B cell (primary cell): Measurements from ENCODE around the gene PURB. TPM values are rescaled to one million over a fixed set of nuclear protein-coding genes. Genes with fewer than 3 reads are reported as not detected.
"Not testable (repeated sequence)": the region's sequence is repeated elsewhere in the genome, so short reads cannot be mapped to it uniquely, and the experiment has no call there.

ENCODE experiments used
- ATAC-seq: fragments of 200-7000 bp; cut with Tn5 transposase; one replicate; pipeline ENCODE4 v1.10.0; 2021; ENCODE audit warnings: low read depth, mild to moderate bottlenecking, moderate number of reproducible peaks, moderate library complexity
- CTCF ChIA-PET: fragments of 350-600 bp; sonication (Branson Sonifier 250); formaldehyde crosslinking; loops from one replicate; lab custom pipeline; 2021; ENCODE audit warnings: antibody characterized with exemption, inconsistent platforms; lab: Charles Lee
- POLR2A ChIA-PET: fragments of 350-600 bp; sonication (Branson Sonifier 250); formaldehyde crosslinking; loops from one replicate; lab custom pipeline; 2021; ENCODE audit warnings: antibody characterized with exemption; lab: Charles Lee
- DNase-seq: peaks from one replicate; pipeline ENCODE4 v3.0.0; 2013
- H2AFZ ChIP-seq: 2 replicates; pipeline ENCODE4 v1.6.1; 2012; ENCODE audit warnings: mild to moderate bottlenecking, low read depth, low read length; ENCODE audit not compliant: insufficient read depth, poor library complexity, severe bottlenecking
- H3K27ac ChIP-seq, 2 donors: 1 replicate in 1 of 2; 2 replicates in 1 of 2; pipeline ENCODE4 v1.5.1; 2012 to 2013; ENCODE audit warnings: low read length in 2 of 2, mild to moderate bottlenecking in 2 of 2, moderate library complexity in 1 of 2
- H3K27me3 ChIP-seq, 4 experiments: fragments of 200-600 bp in 1 of 4; sonication (generic) in 1 of 4; replicated peaks in 1 of 4; 1 replicate in 2 of 4; 2 replicates in 2 of 4; pipeline versions ENCODE4 v1.6.1 to v1.7.0; 2013 to 2016; ENCODE audit warnings: low read length in 3 of 4, mild to moderate bottlenecking in 2 of 4, mixed read lengths in 1 of 4, moderate library complexity in 1 of 4; ENCODE audit not compliant: insufficient read depth in 4 of 4, control insufficient read depth in 3 of 4; ENCODE audit errors: control extremely low read depth in 1 of 4
- H3K36me3 ChIP-seq, 2 experiments: replicated peaks in 1 of 2; 1 replicate in 1 of 2; 2 replicates in 1 of 2; pipeline versions ENCODE4 v1.6.1 to v1.7.1; 2013; ENCODE audit warnings: low read length in 1 of 2; ENCODE audit not compliant: insufficient read depth in 2 of 2, control insufficient read depth in 1 of 2; ENCODE audit errors: control extremely low read depth in 1 of 2, extremely low read depth in 1 of 2
- H3K4me1 ChIP-seq, 2 donors: fragments of 200-600 bp in 1 of 2; sonication (generic) in 1 of 2; 1 replicate in 1 of 2; 2 replicates in 1 of 2; pipeline versions ENCODE4 v1.5.1 to v1.6.1; 2013 to 2017; ENCODE audit warnings: low read length in 2 of 2; ENCODE audit not compliant: control insufficient read depth in 2 of 2, insufficient read depth in 2 of 2
- H3K4me2 ChIP-seq: replicated peaks from 2 replicates; pipeline ENCODE3; 2012; ENCODE audit warnings: mild to moderate bottlenecking, low read depth, low read length; ENCODE audit not compliant: poor library complexity, severe bottlenecking
- H3K4me3 ChIP-seq, 5 experiments: fragments of 200-600 bp in 1 of 5; sonication (generic) in 1 of 5; 1 replicate in 3 of 5; 2 replicates in 2 of 5; pipeline versions ENCODE4 v1.5.1 to v1.7.0; 2011 to 2016; ENCODE audit warnings: low read length in 4 of 5, mild to moderate bottlenecking in 4 of 5, low read depth in 2 of 5, control low read depth in 1 of 5, moderate library complexity in 1 of 5; ENCODE audit not compliant: insufficient read depth in 1 of 5; ENCODE audit errors: control extremely low read depth in 1 of 5, extremely low read depth in 1 of 5
- H3K79me2 ChIP-seq: fragments of 200-600 bp; sonication (generic); one replicate; pipeline ENCODE4 v1.6.0; 2016; ENCODE audit warnings: low read length; ENCODE audit not compliant: control insufficient read depth, insufficient read depth
- H3K9ac ChIP-seq: fragments of 200-600 bp; sonication (generic); 2 replicates; pipeline ENCODE4 v1.6.1; 2017; ENCODE audit warnings: mild to moderate bottlenecking, low read length, moderate library complexity
- H3K9me3 ChIP-seq, 3 donors: one replicate each; pipeline versions ENCODE4 v1.6.1 to v1.7.1; 2013; ENCODE audit warnings: low read length in 2 of 3; ENCODE audit not compliant: control insufficient read depth in 2 of 3, insufficient read depth in 1 of 3; ENCODE audit errors: control extremely low read depth in 1 of 3
- H4K20me1 ChIP-seq: 2 replicates; pipeline ENCODE4 v1.6.0; 2012; ENCODE audit warnings: mild to moderate bottlenecking, low read length; ENCODE audit not compliant: insufficient read depth, control insufficient read depth, poor library complexity, severe bottlenecking
- H3K27ac Mint-ChIP-seq: one replicate; pipeline ENCODE4 v1.8.0; 2021; ENCODE audit warnings: mixed read lengths
- H3K27me3 Mint-ChIP-seq: one replicate; pipeline ENCODE4 v1.8.0; 2021; ENCODE audit warnings: mixed read lengths
- H3K4me1 Mint-ChIP-seq: one replicate; pipeline ENCODE4 v1.8.0; 2021; ENCODE audit warnings: mixed read lengths
- H3K4me3 Mint-ChIP-seq: one replicate; pipeline ENCODE4 v1.8.0; 2021; ENCODE audit warnings: mixed read lengths
- H3K9me3 Mint-ChIP-seq: one replicate; pipeline ENCODE4 v1.8.0; 2022; ENCODE audit warnings: mixed read lengths; ENCODE audit not compliant: insufficient read depth
- CTCF ChIP-seq: fragments of 200-600 bp; IDR thresholded peaks from one replicate; pipeline ENCODE4 v1.8.0; 2022; ENCODE audit warnings: antibody characterized with exemption, mild to moderate bottlenecking
- EZH2 ChIP-seq: IDR thresholded peaks from 2 replicates; pipeline ENCODE4 v1.6.1; 2012; ENCODE audit warnings: borderline replicate concordance, low read depth, mild to moderate bottlenecking, moderate library complexity, low read length; ENCODE audit not compliant: insufficient read depth, poor library complexity, severe bottlenecking
- WGBS: methylation state at CpG from one replicate; pipeline ENCODE4 v1.1.5; 2013; ENCODE audit warnings: missing lambda C conversion rate; ENCODE audit not compliant: insufficient coverage; 5-methylcytosine and 5-hydroxymethylcytosine counted together
- intact Hi-C: fragments of 100-400 bp; cut with micrococcal nuclease; formaldehyde crosslinking; loops from one replicate; pipeline ENCODE4 v1.10.0; 2022
- polyA plus RNA-seq: library from polyadenylated mRNA; depleted of rRNA; stranded (reverse); fragments of >200 nt; gene quantifications from 2 replicates; pipeline ENCODE4 v1.2.3, GENCODE V29; 2012
- total RNA-seq, 2 donors: library from RNA; stranded (reverse); fragments of 120-200 nt in 1 of 2; gene quantifications; 1 replicate in 1 of 2; 2 replicates in 1 of 2; pipeline versions ENCODE4 v1.2.3 to v1.2.4, GENCODE V29; 2013 to 2022

The PURB gene
- total and polyA plus RNA-seq, 2 donors (not counting 1 experiment from before 2014, with no cell fraction given), result 6.4 to 28.6 TPM

DNA sequence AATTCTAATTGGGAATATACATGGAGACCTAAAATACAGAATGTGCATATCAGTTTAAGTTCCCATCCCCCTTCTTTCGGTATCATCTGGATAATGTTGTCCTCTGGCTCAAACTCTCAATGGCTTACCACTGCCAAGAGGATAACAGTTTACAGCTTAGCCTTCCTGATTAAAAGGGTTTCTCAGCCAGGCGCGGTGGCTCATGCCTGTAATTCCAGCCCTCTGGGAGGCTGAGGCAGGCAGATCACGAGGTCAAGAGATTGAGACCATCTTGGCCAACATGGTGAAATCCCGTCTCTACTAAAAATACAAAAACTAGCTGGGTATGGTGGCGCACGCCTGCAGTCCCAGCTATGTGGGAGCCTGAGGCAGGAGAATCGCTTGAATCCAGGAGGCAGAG is 42.7 kb downstream of the PURB start:
- Histone ChIP-seq H3K36me3 (peaks cover 0 to 36% of the 10 kb centered on the region in 2 experiments), H3K79me2 (peaks cover 84% of the 10 kb centered on the region), H3K4me1 (peaks cover 8 to 21% of the 10 kb centered on the region in 2 donors), H4K20me1 (peaks cover 47% of the 10 kb centered on the region)
- H2AFZ ChIP-seq, POLR2A ChIA-PET, H3K4me3 Mint-ChIP-seq, DNase-seq, intact Hi-C loops, H3K4me3 ChIP-seq, H3K9ac ChIP-seq, H3K27ac ChIP-seq, ATAC-seq, H3K27me3 ChIP-seq, H3K4me2 ChIP-seq, H3K9me3 ChIP-seq, H3K9me3 Mint-ChIP-seq, H3K27me3 Mint-ChIP-seq, H3K27ac Mint-ChIP-seq: not testable (repeated sequence)
- CTCF ChIA-PET, result interaction anchor here (0.6 to 1.5 kb wide), 4 partner anchors 14 to 256 kb away, joined by 3 to 4 read pairs (median 3); no protein-coding TSS in a partner anchor
- 91% methylated on average over 3 of the region's 8 CpGs for WGBS
- H3K4me1 Mint-ChIP-seq, result peaks cover 32% of the 10 kb centered on the region

DNA sequence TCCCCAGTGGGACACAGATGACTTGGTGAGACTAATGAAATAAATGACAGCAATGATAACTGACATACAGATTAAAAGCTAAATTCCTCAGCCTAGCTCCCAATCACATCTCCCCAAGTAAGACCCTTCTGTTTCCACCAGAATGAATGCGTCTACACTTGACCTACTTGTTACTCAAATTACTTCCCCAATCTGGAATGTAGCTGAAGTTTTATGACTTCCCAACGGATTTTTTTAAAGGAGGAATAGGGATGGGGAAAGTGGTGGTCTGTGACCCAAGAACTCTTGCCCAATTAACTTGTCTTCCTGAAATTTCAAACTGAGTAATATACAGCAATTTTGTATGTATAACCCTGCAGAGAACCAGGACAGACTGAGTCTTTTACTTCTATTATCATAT is 46.6 kb downstream of the PURB start:
- Histone ChIP-seq H3K27ac (no peak overlapping the region), H3K4me2 (no peak overlapping the region), H3K4me3 (no peak overlapping the region), H4K20me1 (peaks cover 37% of the 10 kb centered on the region), H3K36me3 (peaks cover 0 to 68% of the 10 kb centered on the region in 2 experiments), H3K9ac (no peak overlapping the region), H3K4me1 (no peaks in the 10 kb centered on the region), H3K27me3 (no peaks in the 10 kb centered on the region), H3K79me2 (peaks cover 77% of the 10 kb centered on the region), H3K9me3 (no peaks in the 10 kb centered on the region), H2AFZ (no peak overlapping the region)
- Mint-ChIP-seq H3K27me3 (no peaks in the 10 kb centered on the region), H3K9me3 (no peaks in the 10 kb centered on the region), H3K4me3 (no peak overlapping the region), H3K4me1 (peaks cover 4% of the 10 kb centered on the region), H3K27ac (no peak overlapping the region)
- ATAC-seq (no peak), DNase-seq (no peak)
- POLR2A ChIA-PET, result interaction anchor here (1.0 kb wide), 1 partner anchor 15 kb away, joined by 4 read pairs; no protein-coding TSS in a partner anchor
- WGBS, result no CpG with 5 or more reads among the region's 2 CpGs
- TF ChIP-seq CTCF, result no peak
- TF ChIP-seq EZH2, result no peak
- CTCF ChIA-PET, result no interaction called here
- intact Hi-C loops, result no loop called here
